Activated naive CD4-positive, alpha-beta T cell treated with Interleukin-2 at 50 U/mL for 16 hours (primary cell): ENCODE data around the gene WAPL.

Source experiments
- DNase-seq: peaks from one replicate; pipeline ENCODE4 v3.0.0-alpha.2; 2020

WAPL gene

GRCh38 chr10:86388119-86388704 lies 133.4 kb downstream of the WAPL start:
- no peak for DNase-seq

GRCh38 chr10:86387178-86387794 lies 134.3 kb downstream of the WAPL start:
- no peak for DNase-seq

GRCh38 chr10:86385806-86386205 lies 135.8 kb downstream of the WAPL start:
- no peak for DNase-seq
